CD4-positive, alpha-beta T cell treated with Interleukin-17A for 1 hour (primary cell): ENCODE results near the gene STAT3.
A peak's percentile ranks its signal among the peaks of the same experiment; 100 is the strongest.
"Not testable (repeated sequence)": the region's sequence is repeated elsewhere in the genome, so short reads cannot be mapped to it uniquely, and the experiment has no call there.

ENCODE experiments used
- DNase-seq: peaks from one replicate; pipeline ENCODE4 v3.0.0-alpha.2; 2020

Gene STAT3

DNA sequence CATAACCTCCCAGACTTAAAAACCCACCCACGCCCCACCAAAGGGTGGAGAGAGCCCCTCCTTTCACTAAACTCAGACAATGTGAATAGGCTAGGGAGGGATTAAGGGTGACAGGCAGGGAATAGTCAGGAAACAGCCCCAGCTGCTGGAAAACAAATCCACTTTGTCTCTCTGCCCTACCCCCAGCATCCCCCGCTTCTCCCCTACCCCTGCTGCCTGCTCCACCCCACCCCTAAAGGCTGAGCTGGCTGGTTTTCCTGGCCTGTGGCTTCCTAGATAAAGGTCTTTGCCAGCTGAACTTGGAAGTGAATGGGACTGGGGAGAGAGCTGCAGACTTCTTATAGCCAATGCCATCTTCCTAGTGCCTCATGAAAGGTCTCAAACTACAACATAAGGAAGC, 19.8 kb upstream of the STAT3 start:
- DNase-seq, result no peak

DNA sequence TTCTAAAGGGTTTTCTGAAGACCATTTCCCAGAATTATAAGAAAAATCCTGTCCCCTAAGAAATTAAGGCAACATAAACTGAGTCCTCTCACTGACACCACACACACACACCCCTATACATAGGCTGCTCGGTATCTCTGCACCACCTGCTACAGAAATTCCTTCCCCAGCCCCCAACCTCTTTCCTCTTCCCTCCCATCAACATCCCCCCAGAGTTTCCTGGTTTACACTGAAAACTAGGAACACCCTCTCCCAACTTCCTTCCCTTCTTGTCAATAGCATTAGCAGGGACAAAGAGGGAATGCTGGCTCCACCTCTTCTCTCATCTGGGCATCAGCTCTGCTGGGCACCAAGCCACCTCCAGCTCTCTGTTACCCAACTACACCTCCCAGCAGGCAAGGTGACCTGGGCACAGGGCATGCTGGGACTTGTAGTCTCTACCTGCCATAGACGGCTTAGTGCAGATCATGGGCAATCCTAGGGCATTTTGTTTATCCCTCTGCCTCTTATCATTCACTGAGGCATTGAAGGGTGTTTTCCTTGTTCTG, 19.1 kb upstream of the STAT3 start:
- peak; percentile 75 for DNase-seq

DNA sequence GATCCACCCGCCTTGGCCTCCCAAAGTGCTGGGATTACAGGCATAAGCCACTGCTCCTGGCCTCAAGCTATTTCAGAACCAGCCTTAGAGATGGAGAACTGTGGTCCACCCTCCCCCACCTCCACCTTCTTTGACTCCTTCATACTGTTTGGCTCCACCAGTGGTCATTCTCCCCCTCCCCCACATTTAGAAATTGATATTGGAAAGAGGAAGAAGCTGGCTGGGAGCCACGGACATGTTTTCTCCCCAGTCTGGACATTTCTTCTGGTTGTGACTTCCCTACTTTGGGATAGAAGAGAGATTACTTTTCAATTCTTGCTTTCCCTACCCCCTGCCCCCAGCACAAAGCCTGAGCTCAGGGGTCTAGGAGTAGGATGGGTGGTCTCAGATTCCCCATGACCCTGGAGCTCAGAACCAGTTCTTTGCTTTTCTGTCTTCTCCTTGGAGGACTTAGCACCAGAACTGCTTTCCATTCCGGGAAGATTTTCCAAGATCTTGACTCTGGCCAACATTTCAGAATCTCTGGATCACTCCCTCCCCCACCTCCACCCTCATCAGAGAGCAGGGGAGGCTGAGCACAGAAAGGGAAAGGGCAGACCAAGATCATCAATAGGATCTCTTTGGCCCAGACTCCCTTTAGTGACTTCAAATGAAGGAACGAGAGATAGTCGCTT, 18.5 kb upstream of the STAT3 start:
- no peak for DNase-seq

DNA sequence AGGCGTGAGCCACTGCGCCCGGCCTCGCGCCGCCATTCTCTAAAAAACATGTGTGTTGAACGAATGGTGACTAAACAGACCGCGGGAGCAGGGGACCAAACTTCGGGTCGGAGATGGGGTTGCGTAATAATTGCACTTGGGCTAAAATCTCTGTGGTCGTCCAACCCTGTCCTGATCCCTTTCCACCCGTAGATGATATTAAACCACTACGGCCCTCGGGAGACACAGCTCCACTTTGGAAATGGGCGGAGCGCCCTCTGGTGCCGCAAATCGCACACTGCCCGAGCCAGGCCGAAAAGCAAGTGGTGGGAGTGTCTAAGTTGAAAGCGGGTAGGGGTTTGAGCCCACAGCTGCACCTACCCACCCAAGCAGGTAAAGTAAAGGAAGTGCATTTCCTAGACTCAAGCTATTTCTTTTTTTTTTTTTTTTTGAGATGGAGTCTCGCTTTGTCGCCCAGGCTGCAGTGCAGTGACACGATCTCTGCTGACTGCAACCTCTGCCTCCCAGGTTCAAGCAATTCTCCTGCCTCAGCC, 17.8 kb upstream of the STAT3 start:
- peak; percentile 86 for DNase-seq

DNA sequence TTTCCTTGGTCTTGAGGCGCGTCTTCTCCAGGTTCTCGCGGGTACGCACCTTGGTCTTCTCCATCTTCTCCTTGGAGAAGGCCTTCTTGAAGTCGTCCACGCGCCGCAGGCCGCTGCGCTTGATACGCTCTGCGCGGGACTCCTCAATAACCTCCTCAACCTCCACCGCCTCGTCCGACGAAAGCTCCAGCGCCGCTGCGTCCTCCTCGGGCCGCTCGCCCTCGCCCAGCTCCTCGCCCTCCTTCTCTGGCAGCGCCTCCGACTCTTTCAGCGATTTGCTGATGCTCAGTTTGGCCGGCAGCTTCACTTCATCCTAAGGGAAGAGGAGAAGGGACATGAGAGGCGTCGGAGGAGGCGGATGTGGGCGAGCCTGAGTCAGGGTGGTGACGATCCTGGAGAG, 16.8 kb upstream of the STAT3 start:
- no peak for DNase-seq

DNA sequence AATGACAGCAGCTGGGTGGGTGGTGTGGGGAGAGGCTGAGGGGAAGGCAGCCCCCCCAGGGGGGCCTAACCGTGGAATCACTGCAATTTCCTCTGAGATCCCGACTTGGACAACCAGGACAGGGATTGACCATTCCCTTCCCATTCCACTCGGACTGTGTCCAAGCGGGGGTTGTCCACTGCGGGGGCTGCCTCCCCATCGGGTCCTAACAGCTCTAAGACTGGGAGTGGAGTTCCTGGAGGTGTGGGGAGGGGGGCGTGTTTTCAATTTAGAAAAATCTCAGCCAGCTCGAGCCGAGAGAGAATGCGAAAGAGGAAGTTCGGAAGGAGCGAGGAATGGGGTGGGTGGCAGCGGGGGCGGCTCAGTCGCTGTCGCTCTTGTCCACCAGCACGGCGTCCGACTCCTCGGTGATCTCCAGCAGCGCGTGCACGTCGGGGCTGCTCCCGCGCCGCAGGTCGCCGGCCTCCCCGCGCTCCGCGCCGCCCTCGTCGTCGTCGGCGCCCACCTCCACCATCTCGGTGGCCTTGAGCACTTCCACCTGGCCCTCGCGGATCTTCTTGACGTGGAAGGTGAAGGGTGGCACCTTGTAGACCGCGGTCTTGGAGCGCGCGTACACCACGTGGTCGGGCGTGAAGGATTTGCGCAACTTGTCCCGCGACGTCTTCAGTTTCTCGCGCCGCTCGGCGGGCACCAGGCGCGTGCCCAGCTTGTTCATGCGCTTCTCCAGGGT, 16.2 kb upstream of the STAT3 start:
- DNase-seq, result no peak

DNA sequence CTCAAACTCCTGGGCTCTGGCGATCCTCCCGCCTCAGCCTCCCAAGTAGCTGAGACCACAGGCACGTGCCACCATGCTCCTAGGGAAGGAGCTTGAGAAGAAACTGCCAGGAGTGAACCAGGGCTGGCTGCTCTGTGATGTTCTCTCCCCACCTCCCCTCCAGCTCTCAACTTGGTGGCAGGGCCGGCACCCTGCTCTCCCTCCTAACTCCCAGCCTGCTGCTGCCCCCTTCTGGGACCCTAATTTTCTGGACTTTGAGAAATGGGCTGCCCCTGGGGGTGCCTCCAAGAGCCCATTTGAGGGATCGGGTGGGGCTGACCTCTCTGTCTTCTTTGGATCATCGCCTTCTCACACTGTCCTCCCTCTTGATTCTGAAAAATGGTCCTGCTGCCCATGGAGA, 14.9 kb upstream of the STAT3 start:
- DNase-seq, result peak; percentile 52

DNA sequence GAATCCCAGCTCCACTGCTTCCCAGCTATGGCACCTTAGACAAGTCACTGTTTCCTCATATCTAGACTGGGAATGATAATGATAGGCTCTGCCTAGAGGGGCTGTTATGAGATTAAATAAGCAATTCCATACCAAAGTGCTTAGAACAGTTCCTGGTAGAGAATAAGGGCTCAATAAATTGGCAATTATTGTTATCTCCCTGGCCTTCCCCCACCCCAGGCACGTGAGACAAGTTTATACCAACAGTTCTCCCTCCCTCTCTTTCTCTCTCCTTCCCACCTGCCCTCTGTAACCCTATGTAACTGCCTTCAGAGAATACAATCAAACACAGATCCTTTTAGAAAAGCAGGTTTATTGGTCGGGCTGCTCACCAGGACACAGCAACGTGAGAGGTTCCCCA, 13.9 kb upstream of the STAT3 start:
- no peak for DNase-seq

DNA sequence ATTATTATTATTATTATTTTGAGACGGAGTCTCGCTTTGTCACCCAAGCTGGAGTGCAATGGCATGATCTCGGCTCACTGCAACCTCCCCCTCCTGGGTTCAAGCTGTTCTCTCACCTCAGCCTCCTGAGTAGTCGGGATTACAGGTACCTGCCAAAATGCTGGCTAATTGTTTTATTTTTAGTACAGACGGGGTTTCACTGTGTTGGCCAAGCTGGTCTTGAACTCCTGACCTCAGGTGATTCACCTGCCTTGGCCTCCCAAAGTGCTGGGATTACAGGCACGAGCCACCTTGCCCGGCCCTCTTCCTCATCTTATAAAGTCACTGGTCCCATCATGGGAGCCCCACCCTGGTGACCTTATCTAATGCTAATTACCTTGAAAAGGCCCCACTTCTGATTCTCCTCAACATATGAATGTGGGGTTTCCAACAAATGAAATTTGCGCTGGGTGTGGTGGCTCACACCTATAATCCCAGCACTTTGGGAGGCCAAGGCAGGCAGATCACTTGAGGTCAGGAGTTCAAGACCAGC, 12.7 kb upstream of the STAT3 start:
- not testable (repeated sequence) for DNase-seq

DNA sequence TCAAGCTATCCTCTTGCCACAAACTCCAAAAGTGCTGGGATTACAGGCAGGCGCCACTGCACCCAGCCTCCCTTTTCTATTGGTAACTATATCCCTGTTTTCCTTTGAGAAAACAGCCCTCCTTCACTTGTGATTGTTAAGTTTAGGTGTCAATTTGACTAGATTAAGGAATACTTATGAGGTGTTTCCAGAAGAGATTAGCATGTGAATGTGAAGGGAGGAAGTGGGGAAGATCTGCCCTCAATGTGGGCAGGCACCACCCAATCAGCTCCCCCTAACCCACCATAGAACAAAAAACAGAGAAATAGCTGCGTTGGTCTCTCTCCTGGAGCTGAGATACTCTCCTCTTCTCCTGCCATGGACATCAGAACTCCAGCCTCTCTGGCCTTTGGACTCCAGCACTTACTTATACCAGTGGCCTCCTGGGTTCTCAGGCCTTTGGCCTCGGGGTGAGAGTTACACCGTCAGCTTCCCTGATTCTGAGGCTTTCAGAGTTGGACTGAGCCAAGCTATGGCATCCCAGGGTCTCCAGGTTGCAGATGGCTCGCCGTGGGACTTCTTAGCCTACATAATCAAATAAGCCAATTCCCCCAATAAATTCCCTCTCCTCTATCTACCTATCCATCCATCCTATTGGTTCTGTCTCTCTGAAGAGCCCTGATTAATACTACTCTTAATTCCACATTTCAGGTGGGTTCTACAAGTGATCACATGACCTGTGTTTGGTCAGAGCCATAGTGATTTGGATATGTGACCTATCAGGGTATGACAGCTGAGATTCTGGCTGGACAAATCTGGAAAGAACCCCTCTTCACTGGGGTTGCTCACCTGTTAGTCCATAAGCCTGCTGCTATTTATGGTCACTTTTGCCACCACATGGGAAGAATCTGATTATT, 12.0 kb upstream of the STAT3 start:
- DNase-seq, result no peak

DNA sequence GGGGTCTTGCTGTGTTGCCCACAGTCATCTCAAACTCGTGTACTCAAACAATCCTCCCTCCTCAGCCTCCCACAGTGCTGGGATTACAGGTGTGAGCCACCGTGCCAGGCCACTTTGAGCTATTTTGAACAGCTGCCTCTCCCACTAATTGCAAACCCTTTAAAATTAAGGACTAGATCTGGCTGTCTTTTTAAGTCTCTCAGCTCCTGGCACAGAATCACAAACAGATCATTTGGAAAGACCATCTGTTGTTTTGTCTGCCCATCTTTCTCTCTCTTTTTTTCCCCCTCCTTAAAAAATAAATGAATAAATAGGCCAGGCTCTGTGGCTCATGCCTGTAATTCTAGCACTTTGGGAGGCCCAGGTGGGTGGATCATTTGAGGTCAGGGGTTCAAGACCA, 10.9 kb upstream of the STAT3 start:
- no peak for DNase-seq

DNA sequence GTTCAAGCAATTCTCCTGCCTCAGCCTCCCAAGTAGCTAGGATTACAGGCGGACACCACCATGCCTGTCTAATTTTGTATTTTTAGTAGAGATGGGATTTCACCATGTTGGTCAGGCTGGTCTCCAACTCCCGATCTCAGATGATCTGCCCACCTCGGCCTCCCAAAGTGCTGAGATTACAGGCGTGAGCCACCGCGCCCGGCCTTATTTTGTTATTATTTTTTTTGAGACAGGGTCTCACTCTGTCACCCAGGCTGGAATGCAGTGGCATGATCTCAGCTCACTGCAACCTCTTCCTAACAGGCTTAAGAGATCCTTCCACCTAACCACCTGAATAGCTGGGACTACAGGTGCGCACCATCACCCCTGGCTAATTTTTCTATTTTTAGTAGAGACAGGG, 7.4 kb upstream of the STAT3 start:
- DNase-seq, result not testable (repeated sequence)

DNA sequence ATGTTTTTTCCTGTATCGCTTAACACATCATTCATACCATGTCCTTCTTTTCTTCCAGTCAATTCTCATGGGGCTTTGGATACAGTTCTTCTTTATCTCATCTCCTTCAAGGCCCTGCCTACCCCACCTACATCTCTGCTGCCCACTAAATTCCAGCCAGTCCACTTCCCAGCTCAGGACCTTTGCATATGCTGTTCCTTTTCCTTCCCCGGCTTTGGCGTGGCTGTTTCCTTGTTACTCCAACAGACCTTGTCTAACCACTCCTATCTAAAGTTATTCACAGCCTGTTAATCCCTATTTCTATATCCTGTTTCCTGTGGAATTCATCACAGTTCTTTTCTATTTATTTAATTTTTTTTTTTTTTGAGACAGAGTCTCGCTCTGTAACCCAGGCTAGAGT, 6.6 kb upstream of the STAT3 start:
- no peak for DNase-seq

DNA sequence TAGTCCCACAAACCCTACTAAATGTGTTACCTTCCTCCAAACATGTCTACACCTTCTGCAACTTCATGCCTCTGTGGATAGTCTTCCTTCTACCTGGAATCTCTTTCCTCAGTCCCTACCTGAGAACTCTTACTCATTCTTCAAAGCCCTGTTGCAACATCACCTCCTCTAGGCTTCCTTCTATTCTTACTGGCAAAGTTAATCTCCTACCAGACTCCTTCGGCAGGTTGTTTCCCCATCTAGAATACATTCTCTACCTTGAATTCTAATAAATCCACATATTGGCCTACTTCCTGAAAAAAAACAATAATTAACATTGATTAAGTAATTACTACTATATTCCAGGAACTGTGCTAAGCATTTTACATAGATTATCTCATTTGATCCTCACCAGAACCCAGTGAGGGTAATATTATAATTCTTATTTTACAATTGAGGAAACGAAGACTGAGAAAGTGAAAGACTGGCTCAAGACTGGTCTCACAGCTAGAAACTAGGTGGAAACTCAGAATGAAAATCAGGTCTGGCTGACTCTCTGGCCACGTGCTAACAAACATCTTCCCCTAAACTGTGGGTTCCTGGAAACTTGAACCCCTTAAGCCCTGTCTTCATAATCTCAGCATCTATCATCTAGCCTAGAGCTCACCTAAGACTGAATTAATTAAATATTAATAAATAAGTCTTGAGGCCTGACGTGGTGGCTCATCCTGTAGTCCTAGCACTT, 4.6 kb upstream of the STAT3 start:
- no peak for DNase-seq

DNA sequence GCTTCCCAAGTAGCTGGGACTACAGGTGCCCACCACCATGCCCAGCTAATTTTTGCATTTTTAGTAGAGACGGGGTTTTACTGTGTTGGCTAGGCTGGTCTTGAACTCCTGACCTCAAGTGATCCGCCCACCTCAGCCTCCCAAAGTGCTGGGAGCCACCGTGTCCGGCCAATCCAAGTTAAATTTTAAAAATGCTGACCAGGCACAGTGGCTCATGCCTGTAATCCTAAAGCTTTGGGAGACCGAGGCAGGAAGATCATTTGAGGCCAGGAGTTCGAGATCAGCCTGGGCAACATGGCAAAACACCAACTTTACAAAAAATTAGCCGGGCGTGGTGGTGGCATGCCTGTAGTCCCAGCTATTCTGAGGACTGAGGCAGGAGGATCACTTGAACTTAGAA, 3.2 kb upstream of the STAT3 start:
- DNase-seq, result not testable (repeated sequence)

DNA sequence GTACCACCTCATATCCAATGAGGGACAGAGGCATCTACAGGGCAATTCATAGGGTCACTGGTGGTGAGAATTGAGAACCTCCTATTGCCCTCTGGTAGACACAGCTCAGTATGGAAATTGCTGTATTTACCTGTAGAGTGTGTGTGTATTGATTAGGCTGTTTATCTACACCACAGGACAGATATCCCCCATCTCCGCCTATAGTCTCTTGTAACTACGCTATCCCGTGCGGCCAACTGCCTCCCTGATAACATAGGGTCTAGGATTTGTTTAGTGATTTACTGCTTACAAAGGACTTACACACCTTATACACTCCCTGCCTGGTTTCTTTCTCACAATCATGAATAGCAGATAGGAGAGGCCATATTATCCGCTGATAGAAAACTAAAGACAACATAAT, 1.7 kb upstream of the STAT3 start:
- no peak for DNase-seq

DNA sequence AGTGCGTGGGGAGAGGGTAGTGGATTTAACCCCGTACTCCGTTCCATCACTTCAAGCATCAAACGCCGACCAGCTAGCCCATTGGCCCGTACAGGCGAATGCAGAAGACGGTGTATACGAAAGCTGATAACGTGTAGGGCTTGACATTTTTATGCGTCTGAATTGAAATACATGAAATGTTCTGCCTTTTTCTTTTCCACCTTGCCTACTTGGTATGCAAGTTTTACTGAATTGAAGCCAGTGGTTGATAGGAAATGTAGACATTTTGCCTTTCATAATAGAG, 834 bp upstream of the STAT3 start:
- DNase-seq, result no peak

DNA sequence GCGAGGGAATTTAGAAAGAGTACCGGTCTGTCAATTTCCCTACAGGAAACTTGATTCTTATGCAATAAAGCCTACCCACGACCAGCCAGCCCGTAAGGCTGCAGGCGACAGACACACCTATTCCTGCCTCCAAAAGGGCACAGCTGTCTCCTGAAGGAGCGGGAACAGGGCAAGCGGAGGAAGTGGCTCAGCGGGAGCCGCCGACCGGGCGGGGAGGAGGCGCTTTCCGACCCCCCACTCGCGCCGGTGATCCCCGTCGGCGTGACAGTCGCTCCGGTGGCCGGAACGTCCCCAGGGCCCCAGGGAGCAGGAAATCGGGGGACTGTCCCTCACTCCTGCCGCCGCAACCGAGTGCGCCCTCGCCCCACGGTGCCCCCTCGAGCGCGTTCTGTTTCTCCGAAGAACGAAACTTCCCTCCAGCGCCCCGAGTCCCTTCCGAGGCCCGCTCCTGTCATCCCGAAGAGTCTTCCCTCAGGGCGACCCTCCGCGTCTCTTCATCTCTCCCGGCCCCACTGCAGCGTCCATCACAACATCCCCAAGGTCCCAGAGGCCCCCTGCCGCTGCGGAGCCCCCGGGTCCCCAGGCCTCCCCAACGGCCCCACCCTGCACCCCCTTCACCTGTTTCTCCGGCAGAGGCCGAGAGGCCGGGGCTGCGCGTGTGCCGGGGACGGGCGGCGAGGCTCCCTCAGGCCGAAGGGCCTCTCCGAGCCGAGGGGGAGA, 421 bp downstream of the STAT3 start:
- DNase-seq, result peak; percentile 33

DNA sequence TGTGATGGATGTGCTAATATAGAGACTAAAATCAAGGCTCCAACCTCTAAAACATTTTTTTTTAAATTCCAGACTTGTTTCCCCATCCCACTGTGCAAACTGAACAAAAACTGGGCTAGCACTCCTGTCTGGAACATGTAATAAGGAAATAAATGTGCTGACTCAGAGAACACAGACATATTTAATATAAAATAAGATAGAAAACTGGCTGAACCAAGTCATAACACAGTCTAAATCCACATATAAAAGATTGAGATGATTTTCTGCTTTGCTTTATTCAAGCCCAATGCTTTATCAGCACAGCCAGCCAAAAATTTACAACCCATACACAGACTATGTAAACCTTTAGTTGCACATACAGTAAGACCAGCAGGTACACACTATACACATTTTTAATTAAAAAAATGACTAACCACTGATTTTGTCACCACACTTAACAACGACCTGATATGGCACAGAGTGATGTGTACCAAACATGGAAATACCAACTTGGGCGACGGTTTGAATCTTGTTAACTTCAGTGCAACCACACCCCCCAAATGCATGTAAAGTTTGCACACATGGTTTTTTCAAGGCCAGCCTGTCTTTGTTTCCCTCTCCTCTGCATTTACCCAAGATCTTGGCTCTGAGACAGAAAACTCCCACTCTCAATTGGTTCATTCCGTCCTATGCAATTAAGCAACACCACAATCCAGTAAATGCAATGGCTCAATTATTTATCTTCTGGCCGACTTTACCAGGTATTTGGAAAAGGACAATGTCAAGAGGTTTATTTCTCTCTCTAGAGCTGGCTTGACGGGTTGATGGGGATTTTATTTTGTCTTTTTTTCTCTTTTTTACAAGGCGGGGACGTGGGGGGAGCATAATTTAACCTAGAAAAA, 1.2 kb downstream of the STAT3 start:
- DNase-seq, result peak; percentile 52

DNA sequence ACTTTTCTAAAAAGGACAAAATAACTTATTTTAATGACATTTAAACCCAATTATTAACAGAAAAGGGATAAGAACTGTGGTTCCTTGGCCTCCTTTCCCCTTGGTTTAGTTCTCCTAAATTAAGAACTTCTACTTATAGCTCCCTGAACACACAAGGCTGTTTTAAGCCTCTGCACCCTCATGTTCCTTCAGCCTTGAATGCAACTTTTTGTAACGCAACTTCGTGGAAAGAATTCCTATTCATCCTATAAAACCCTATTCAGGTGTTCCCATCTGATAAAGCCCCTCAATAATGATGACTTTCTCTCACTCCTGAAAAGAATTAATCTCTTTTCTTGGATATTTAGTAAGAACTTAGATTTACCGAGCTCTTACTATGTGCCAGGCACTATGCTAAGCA, 6.3 kb downstream of the STAT3 start:
- DNase-seq, result no peak

DNA sequence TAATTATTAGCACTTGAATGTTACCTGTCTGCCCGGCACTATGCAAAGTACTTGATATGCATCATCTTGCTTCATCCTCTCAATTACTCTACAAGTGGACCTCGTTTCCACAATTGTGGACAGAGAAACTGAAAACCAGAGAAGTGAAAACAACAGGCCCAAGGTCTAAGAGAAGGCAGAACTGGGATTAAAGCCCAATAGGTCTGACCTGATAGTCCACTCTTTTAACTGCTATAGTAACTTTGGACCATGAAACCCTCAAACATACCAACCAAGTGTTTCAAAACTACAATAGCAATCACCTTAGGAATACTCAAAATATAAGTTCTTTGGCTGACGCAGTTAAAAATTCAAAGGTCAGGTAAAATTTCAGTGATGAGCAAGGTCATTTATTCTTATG, 7.3 kb downstream of the STAT3 start:
- no peak for DNase-seq
